HAP-1 (cell line): ENCODE results near the gene MYT1.

Experiments
- DNase-seq, 2 experiments: peaks; one replicate each; pipeline ENCODE4 v3.0.0-alpha.2; 2016 to 2020; ENCODE audit warnings: low spot score in 2 of 2
- H3K27me3 ChIP-seq: fragments of 250-450 bp; sonication (Bioruptor Pico); 2 replicates; pipeline ENCODE4 v1.5.1; 2020; ENCODE audit warnings: low read depth, mild to moderate bottlenecking, moderate library complexity
- H3K36me3 ChIP-seq: fragments of 250-450 bp; sonication (Bioruptor Pico); replicated peaks from 2 replicates; pipeline ENCODE4 v1.5.1; 2020; ENCODE audit warnings: mild to moderate bottlenecking
- H3K4me1 ChIP-seq: fragments of 250-450 bp; sonication (Bioruptor Pico); 2 replicates; pipeline ENCODE4 v1.5.1; 2020; ENCODE audit warnings: mild to moderate bottlenecking
- H3K4me3 ChIP-seq: fragments of 250-450 bp; sonication (Bioruptor Pico); 2 replicates; pipeline ENCODE4 v1.5.1; 2020; ENCODE audit warnings: mild to moderate bottlenecking, moderate library complexity
- H3K9me3 ChIP-seq: fragments of 250-450 bp; sonication (Bioruptor Pico); 2 replicates; pipeline ENCODE4 v1.5.1; 2020; ENCODE audit warnings: mild to moderate bottlenecking, moderate library complexity
- in situ Hi-C: fragments of 300-500 bp; cut with MboI; formaldehyde crosslinking; loops from 3 replicates; pipeline ENCODE4 v1.14.3; 2020; ENCODE audit warnings: low sequenced_read_pairs, inconsistent platforms, mixed read lengths

MYT1 gene

DNA sequence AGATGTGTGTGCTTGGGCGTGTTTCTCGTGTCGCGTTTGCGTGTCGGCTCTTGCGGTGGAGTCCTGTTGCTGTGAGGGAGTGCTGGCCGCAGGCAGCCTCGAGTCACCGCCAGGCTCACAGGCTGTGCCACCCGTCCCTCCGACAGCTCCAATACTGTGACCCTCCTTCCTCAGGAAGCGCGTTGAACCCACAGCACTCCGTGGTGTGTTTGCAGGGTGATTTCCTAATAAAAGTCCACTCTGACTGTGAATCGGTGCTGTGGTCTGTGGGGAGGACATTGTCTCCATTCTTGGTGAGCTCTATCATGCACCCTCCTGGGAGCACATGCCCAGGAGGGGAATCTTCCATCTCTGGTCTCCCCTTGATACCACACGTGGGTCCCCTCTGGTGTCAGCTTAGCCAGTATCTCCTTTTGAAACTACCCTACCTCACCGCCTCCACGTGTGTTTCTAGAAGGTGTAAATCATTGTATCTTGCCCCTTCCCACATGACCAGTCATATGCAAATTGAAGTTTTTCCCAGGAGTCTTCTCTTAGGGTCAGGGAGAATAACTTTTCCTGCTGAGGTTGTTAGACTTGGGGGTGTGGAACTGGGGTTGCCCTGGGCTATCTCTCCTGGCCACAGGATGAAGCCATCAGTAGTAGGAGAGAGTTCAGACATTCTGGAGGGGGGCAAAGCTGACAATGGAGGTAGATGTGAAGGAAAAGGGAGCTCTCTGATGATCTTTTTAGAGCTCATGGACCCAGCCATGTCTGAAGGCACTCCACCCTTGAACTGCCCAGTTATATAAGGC lies 77.9 kb downstream of the MYT1 start:
- Histone ChIP-seq H3K9me3 (no peaks in the 10 kb centered on the region), H3K4me1 (no peaks in the 10 kb centered on the region), H3K36me3 (no peaks in the 10 kb centered on the region), H3K4me3 (no peak overlapping the region), H3K27me3 (peaks cover 8% of the 10 kb centered on the region; the same call in 1 of the 2 replicates)
- DNase-seq: no peak
- in situ Hi-C loops: no loop called here

DNA sequence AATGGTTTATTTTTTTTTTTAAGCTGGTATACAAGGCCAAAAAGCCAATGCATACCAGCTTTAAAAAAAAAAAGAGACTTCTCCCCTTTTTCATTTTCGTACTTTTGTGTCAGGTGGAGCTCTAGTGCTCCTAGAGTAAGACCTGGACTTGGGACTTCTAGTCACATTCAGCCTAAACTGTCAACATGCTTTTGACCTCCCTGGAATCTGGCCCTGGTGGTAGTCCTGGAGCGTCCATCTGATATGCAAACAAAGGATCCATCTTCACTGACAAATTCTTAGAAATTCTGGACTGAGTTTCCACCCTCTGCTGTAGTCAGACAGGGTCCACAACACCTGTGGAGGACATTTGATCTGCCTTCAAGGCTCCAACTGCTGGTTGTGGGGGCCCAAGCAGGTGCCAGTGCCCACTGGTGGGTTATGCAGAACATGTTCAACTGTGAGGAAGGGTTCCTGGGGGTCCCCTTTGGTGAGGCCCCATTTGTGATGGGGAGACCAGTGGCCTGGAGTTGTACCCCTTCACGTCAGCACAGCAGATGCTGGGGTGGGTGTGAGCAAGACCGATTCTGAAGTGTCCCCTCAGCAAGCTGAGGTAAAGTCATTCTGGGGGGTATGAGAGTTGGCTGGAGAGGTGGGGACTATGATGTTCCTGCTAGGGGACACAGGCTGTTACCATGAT lies 78.7 kb downstream of the MYT1 start:
- Histone ChIP-seq H3K9me3 (no peaks in the 10 kb centered on the region), H3K4me3 (no peak overlapping the region), H3K27me3 (peaks cover 15% of the 10 kb centered on the region; the same call in 1 of the 2 replicates), H3K4me1 (no peaks in the 10 kb centered on the region), H3K36me3 (no peaks in the 10 kb centered on the region)
- DNase-seq: no peak
- in situ Hi-C loops: no loop called here

DNA sequence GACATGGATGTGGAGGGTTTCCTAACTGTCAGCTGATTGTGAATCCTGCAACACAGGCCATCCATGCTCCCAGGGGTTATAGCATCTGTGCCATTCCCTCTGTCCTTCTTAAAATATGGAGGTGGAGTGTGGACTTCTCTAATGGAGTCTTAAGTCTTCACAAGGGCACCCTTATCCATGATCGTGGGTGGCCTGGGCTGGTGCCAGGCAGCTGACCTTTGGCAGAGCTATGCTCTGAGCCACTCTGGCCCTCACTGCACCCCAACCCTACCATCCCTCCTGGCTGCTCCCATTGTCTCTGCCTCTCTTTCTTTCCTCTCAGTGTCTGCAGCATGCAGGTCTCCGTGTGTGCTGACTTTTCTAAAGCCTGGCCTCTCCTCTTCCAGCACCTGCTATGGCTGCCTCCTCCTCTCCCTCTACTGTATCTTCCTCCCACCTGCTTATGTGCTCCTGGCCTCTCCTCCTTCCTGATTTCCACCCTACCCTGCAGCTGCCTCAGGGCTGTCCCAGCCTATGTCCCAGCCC lies 80.1 kb downstream of the MYT1 start:
- in situ Hi-C loops: no loop called here
- Histone ChIP-seq H3K36me3 (no peaks in the 10 kb centered on the region), H3K27me3 (peaks cover 24% of the 10 kb centered on the region), H3K9me3 (no peaks in the 10 kb centered on the region), H3K4me3 (no peak overlapping the region), H3K4me1 (no peaks in the 10 kb centered on the region)
- no peak for DNase-seq

DNA sequence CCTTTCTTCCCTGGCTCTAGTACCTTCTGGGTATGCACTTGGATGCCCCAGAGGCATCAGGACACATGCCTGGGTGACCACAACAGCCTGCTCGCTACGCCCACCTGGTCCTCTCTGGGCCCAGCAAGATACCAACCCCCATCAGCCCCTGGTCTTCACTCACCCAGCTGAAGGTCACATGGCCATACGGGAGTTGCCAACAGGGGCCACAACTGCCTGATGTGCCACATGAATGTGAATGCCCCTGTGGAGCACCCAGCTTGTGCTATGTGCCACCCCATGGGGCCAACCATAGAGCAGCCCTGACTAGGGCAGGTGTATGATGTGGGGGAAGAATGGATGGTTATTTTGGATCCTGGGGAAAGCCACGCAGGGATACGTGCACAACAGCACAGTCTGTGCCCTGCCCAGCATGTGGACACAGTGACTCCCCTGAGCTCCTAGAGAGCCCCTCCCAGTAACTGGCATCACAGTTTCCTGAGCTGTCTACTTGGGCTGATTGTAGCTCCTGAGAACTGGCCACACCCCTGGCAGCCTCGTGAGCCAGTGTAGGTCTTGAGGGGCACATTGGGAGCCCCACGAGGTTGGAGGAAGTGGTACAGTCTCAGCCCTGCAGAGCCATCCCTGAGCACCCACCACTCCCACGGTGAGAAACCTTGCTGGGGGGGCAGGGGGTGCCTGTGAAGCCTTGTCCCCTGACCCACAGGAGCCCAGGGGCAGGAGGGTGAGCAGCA lies 80.8 kb downstream of the MYT1 start:
- DNase-seq: no peak
- H3K4me3 ChIP-seq: no peak overlapping the region
- H3K4me1 ChIP-seq: no peaks in the 10 kb centered on the region
- in situ Hi-C loops: no loop called here
- no peaks in the 10 kb centered on the region for H3K36me3 ChIP-seq
- H3K9me3 ChIP-seq: no peaks in the 10 kb centered on the region
- H3K27me3 ChIP-seq: peaks cover 29% of the 10 kb centered on the region

DNA sequence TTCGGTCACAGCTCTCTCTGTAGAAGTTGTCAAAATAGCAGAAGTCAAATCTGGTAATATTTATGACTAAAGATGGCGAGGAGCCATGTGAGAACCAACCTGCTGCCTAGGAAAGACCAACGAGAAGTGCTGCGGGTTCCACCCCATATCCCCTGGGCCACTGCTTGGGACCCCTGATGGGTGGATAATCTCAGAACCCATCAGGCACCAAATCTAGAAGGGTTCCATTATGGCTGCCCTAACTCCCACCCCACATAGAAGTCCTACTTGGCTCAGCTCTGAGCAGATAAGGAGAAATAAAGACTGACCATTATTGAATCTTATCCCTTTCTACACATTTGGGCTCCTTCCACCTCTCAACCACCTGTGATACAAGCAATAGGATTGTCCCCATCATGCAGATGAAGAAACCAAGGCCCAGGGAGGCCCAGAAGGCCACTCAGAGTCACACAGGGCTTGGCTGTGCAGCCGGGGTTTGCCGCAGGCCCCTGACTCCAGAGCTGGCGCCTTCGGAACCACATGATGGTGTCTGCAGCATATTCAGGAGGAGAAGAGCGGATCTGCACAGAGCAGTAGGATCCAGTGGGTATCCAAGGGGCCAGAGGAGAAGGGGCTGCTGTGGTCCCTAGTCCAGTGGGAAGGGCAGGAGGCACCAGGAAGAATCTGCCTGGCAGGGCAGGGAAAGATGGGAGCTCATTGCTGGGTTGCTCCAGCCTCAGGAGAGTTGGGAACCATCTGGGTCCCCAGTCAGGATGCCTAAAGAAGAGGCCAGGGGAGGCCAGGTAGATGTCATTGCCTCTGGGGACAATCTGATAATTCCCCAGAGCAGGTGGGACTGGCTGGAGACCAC lies 81.7 kb downstream of the MYT1 start:
- in situ Hi-C loops: no loop called here

DNA sequence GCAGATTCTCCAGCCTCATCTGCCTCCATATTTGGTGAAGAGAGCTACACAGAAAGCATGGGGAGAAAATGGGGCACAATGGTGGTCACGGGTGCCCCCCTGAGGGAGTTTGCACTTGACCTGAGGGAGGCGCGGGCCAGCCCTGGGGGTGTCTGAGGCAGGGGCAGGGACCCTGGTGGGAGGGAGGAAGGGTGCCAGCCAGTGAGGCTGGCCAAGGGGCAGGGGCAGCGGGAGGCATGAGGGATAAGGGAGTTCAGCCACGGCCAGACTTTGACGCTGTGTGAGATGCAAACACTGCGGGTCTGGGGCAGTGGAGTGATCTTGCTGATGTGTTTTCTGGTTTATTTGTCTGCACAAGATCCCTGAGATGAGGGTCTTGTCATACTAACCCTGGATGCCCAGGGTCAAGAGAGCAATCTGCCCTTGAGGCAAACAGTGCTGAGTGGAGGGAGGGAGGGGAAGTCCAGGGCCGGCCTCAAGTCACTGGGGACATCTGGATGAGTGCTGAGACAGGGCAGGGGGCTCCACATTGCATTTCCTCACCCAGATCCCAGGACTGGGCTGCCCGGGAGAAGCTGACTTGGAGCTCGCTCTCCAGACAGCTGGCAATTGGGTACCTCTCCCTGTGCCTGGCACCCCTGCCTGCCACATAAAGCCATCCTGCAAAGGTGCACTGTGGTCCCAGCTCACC lies 82.5 kb downstream of the MYT1 start:
- Histone ChIP-seq H3K4me1 (no peaks in the 10 kb centered on the region), H3K4me3 (no peak overlapping the region), H3K27me3 (peaks cover 39% of the 10 kb centered on the region), H3K9me3 (no peaks in the 10 kb centered on the region), H3K36me3 (no peaks in the 10 kb centered on the region)
- in situ Hi-C loops: no loop called here
- DNase-seq: no peak

More for the DNA sequence above, 81.7 kb downstream of the MYT1 start:
- Histone ChIP-seq H3K27me3 (peaks cover 38% of the 10 kb centered on the region), H3K9me3 (no peaks in the 10 kb centered on the region), H3K36me3 (no peaks in the 10 kb centered on the region), H3K4me3 (no peak overlapping the region), H3K4me1 (no peaks in the 10 kb centered on the region)
- no peak for DNase-seq

DNA sequence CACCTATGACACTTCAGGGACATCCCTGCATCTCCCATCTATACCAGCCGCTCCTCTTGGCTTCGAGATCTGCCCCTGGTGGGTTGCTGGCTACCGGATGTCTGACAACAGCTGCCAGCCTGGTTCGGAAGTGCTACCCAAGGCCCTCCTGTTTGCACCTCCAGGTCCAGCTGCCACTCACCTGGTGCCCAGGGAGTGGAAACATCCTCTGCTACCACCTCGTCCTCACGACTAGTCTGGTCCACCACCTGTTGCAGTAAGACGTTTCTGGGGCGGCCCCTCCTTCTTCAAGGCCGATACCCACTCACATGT lies 83.0 kb downstream of the MYT1 start:
- no peaks in the 10 kb centered on the region for H3K9me3 ChIP-seq
- no peak overlapping the region for H3K4me3 ChIP-seq
- H3K36me3 ChIP-seq: no peaks in the 10 kb centered on the region
- in situ Hi-C loops: no loop called here
- peaks cover 39% of the 10 kb centered on the region for H3K27me3 ChIP-seq
- no peak for DNase-seq
- H3K4me1 ChIP-seq: no peaks in the 10 kb centered on the region

DNA sequence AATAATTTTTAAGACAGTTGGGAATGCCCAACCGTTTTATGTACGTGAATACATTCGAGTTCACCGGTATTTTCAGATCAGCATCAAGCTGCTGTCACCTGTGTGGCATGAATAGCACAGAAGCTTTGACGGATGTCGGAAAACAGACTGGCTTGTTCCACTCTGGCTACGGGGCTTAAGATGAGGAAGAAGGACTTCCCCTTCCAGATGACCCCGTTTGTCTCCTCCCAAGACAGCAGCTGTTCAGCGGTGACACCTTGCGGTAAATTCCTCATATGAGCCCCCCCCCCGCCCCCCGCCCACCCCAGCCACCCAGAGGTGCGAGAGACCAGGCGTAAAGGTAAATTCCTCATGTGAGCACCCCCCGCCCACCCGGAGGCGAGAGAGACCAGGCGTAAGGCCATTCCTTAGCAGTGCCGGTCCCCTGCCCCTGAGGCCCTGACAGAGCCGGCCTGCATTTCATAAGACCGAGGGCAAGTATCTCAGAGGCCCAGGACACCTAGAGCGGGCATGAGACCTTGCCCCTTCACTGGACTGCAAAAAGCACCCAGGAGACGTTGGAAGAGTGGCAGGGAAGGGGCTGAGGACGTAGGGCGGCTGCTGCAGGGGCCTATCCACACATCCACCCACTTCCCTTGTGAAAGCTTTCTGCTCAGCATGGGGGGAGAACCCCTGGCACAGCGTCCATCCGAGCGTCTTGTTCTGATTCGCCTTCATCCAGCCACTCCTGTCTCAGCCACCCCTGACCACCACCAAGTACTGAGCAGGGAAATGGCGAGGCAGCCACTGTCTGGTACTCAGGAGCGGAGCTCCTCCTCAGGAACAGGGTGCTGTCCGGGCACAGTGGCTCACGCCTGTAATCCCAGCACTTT lies 84.0 kb downstream of the MYT1 start:
- H3K4me3 ChIP-seq: no peak overlapping the region
- no peaks in the 10 kb centered on the region for H3K4me1 ChIP-seq
- no peaks in the 10 kb centered on the region for H3K9me3 ChIP-seq
- H3K27me3 ChIP-seq: peaks cover 39% of the 10 kb centered on the region
- DNase-seq: no peak
- in situ Hi-C loops: no loop called here
- H3K36me3 ChIP-seq: no peaks in the 10 kb centered on the region

DNA sequence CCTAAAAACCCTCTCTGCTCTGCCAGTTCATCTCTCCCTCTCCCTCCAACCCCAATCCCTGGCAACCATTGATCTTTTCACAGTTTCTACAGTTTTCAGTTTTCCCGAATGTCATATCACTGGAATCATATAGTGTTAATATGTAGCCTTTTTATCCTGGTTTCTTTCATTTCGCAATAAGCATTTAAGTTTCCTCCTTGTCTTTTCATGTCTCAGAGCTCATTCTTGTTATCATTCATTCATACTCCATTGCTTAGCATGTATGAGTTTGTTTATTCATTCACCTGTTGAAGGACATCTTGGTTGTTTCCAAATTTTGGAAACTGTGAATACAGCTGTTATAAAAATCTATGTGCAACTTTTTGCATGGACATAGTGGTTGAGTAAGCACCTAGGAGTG lies 85.8 kb downstream of the MYT1 start:
- no peak for DNase-seq
- in situ Hi-C loops: no loop called here
- H3K36me3 ChIP-seq: no peaks in the 10 kb centered on the region
- no peaks in the 10 kb centered on the region for H3K9me3 ChIP-seq
- H3K27me3 ChIP-seq: peaks cover 39% of the 10 kb centered on the region
- no peak overlapping the region for H3K4me3 ChIP-seq
- peaks cover 1% of the 10 kb centered on the region; the same call in 1 of the 2 replicates for H3K4me1 ChIP-seq

DNA sequence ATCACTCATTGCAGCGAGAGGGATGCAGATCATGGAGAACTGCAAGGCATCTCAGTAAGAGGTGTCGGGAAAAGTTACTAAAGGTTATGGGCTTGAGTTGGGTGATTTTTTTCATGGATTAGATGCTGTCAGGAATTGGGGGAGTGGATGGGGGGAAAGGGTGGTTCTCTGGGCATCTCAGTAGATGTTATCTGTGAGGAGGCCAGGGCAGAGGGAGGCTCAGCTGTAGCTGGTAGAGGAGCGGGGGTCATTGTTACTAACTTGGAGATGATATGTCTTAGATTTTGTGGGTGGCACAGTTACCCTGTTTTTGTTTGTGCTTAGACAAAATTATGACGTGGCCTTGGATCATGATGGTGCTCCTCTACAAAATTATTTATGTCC lies 88.7 kb downstream of the MYT1 start:
- H3K4me3 ChIP-seq: no peak overlapping the region
- peaks cover 25% of the 10 kb centered on the region for H3K27me3 ChIP-seq
- H3K9me3 ChIP-seq: no peaks in the 10 kb centered on the region
- peaks cover 4% of the 10 kb centered on the region for H3K4me1 ChIP-seq
- no peaks in the 10 kb centered on the region for H3K36me3 ChIP-seq
- DNase-seq: no peak
- in situ Hi-C loops: no loop called here

DNA sequence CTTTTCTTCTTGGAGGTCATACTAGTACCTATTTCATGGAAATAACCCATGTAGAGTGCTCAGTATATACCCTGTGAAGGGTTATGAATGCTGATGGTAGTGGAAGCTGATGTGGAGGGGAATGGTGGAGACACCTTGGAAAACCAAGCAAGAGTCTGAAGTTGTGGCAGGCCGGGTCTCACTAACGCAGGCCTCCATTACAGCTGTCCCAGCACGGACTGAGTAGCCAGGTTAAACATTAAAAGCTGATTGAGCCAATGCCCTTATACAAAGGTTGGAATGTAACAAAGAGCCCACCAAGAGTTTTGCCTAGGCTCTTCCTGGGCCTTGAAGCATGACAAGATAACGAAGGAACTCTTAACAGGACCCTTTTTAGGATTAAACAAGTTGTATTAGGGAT lies 89.2 kb downstream of the MYT1 start:
- H3K27me3 ChIP-seq: peaks cover 23% of the 10 kb centered on the region
- in situ Hi-C loops: no loop called here
- no peaks in the 10 kb centered on the region for H3K9me3 ChIP-seq
- no peaks in the 10 kb centered on the region for H3K36me3 ChIP-seq
- H3K4me3 ChIP-seq: no peak overlapping the region
- DNase-seq: no peak
- H3K4me1 ChIP-seq: peaks cover 4% of the 10 kb centered on the region

DNA sequence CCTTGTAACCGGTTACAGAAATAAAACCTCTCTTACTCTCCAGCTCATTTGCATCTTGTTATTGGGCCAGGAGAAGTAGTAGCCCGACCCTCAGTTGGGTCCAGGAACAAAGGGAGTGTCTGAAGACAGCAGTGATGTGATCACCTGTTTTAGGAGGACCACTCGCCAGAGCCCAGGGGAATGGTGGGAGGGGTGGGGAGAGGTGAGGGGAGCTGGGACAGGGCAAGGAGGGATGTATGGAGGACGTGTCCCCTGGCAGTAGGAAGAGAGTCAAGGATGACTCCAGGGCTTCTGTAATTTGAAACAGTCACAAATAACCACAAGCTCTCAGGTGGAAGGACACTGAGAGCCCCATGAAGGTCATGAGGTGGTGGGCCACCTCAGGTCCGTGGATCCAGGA lies 89.9 kb downstream of the MYT1 start:
- H3K4me3 ChIP-seq: no peak overlapping the region
- in situ Hi-C loops: no loop called here
- no peaks in the 10 kb centered on the region for H3K36me3 ChIP-seq
- no peaks in the 10 kb centered on the region for H3K9me3 ChIP-seq
- H3K27me3 ChIP-seq: peaks cover 17% of the 10 kb centered on the region
- no peak for DNase-seq
- peaks cover 10% of the 10 kb centered on the region for H3K4me1 ChIP-seq
